Panc1 (cell line): ENCODE measurements around the gene BOD1. TPM values are rescaled to one million over a fixed set of nuclear protein-coding genes. Genes with fewer than 3 reads are reported as not detected.

ENCODE experiments used
- ATAC-seq: fragments of 200-7000 bp; cut with Tn5 transposase; 2 replicates; pipeline ENCODE4 v1.9.1; 2020; ENCODE audit warnings: mild to moderate bottlenecking, moderate library complexity
- BruUV-seq: library from RNA; stranded (reverse); fragments of 400-500 nt; replicated peaks from 2 replicates; lab custom pipeline; 2021; lab: Mats Ljungman, UMichigan
- CTCF ChIA-PET: fragments of 300-600 bp; sonication (Branson Sonifier 250); formaldehyde crosslinking; loops from one replicate; lab custom pipeline; 2022; ENCODE audit warnings: antibody characterized with exemption; lab: Charles Lee
- POLR2A ChIA-PET: fragments of 300-600 bp; sonication (Branson Sonifier 250); formaldehyde crosslinking; loops from one replicate; lab custom pipeline; 2022; ENCODE audit warnings: antibody characterized with exemption; lab: Charles Lee
- DNase-seq: peaks from one replicate; pipeline ENCODE4 v3.0.0-alpha.2; 2010; ENCODE audit warnings: low read depth, low spot score
- H3K27ac ChIP-seq: 2 replicates; pipeline ENCODE4 v1.5.1; 2011; ENCODE audit warnings: mild to moderate bottlenecking, low read length, inconsistent platforms
- H3K27me3 ChIP-seq: fragments of 200-500 bp; sonication (Bioruptor generic); 2 replicates; pipeline ENCODE4 v1.6.0; 2014; ENCODE audit warnings: low read length, inconsistent platforms; ENCODE audit not compliant: control insufficient read depth, insufficient read depth
- H3K36me3 ChIP-seq: fragments of 200-500 bp; sonication (Bioruptor generic); 2 replicates; pipeline ENCODE4 v1.5.1; 2014; ENCODE audit warnings: inconsistent platforms, mild to moderate bottlenecking, low read length, moderate library complexity; ENCODE audit not compliant: control insufficient read depth, insufficient read depth
- H3K4me1 ChIP-seq: 2 replicates; pipeline ENCODE4 v1.5.1; 2011; ENCODE audit warnings: inconsistent platforms, mild to moderate bottlenecking, low read length, moderate library complexity; ENCODE audit not compliant: control insufficient read depth, insufficient read depth
- H3K4me3 ChIP-seq, 2 experiments: 2 replicates each; pipeline ENCODE4 v1.5.1; 2011 to 2012; ENCODE audit warnings: low read depth in 2 of 2, low read length in 2 of 2, mild to moderate bottlenecking in 2 of 2, inconsistent platforms in 1 of 2, moderate library complexity in 1 of 2
- H3K9me3 ChIP-seq: fragments of 200-500 bp; sonication (Bioruptor generic); 2 replicates; pipeline ENCODE4 v1.5.1; 2014; ENCODE audit warnings: low read depth, mild to moderate bottlenecking, inconsistent platforms, low read length, moderate library complexity; ENCODE audit not compliant: control insufficient read depth, insufficient read depth
- CTCF ChIP-seq: fragments of 450-650 bp; IDR thresholded peaks from 2 replicates; pipeline ENCODE4 v1.5.1; 2017; ENCODE audit warnings: mild to moderate bottlenecking
- POLR2AphosphoS5 ChIP-seq: IDR thresholded peaks from 2 replicates; pipeline ENCODE4 v1.6.1; 2012; ENCODE audit warnings: mild to moderate bottlenecking, low read depth, low read length, moderate library complexity
- SIN3A ChIP-seq: IDR thresholded peaks from 2 replicates; pipeline ENCODE4 v1.6.1; 2012; ENCODE audit warnings: low read depth, mild to moderate bottlenecking, low read length, moderate library complexity, borderline replicate concordance; ENCODE audit not compliant: insufficient read depth
- TCF7L2 ChIP-seq: IDR thresholded peaks from 2 replicates; pipeline ENCODE4 v1.6.1; 2011; ENCODE audit warnings: mild to moderate bottlenecking, low read depth, low read length, inconsistent platforms
- in situ Hi-C: cut with HindIII; loops from 2 replicates; pipeline ENCODE4 v1.10.0; 2016; ENCODE audit warnings: low sequenced_read_pairs, low pct_unique_long_range_greater_than_20kb
- intact Hi-C: fragments of 100-400 bp; cut with micrococcal nuclease; formaldehyde crosslinking; loops from one replicate; pipeline ENCODE4 v1.10.0; 2022; ENCODE audit not compliant: unreplicated experiment
- total RNA-seq: library from RNA; stranded (reverse); gene quantifications from one replicate; pipeline ENCODE4 v1.2.1, GENCODE V29; 2021; ENCODE audit not compliant: unreplicated experiment
- TF ChIP-seq, protein P1 (sequence below), 2 experiments: IDR thresholded peaks; 2 replicates each; pipeline ENCODE4 v1.6.1; 2011 to 2012; ENCODE audit warnings: low read depth in 2 of 2, control low read depth in 1 of 2, low read length in 1 of 2, mild to moderate bottlenecking in 1 of 2, moderate library complexity in 1 of 2; ENCODE audit not compliant: insufficient read depth in 1 of 2

BOD1 gene
- total RNA-seq, 1 experiment from 2014 or later, result 86.1 TPM

DNA sequence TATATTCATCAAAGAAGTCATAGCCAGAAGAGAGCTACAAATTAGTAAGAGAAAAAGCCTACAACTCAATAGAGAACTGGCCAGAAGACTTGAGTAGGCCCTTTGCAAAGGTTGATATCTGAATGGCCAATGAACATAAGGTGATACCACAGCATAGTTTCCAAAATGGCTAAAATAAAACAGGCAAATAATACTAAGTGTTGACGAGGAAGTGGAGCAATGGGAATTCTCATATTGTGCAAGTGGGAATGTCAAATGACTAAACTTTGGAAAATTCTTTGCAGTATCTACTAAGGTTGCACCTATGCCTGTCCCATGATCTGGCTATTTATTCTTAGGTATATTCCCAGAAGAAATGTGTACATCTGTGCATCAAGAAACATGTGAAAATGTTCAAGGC lies 48.3 kb downstream of the BOD1 start:
- in situ Hi-C loops, result no loop called here
- Histone ChIP-seq H3K27ac (no peak overlapping the region), H3K9me3 (peaks cover 4% of the 10 kb centered on the region; the same call in 1 of the 2 replicates), H3K27me3 (no peaks in the 10 kb centered on the region), H3K4me1 (no peaks in the 10 kb centered on the region), H3K36me3 (no peaks in the 10 kb centered on the region), H3K4me3 (no peak overlapping the region)
- no TSS peak for BruUV-seq
- TF ChIP-seq POLR2AphosphoS5, result no peak
- TF ChIP-seq, protein P1, sequence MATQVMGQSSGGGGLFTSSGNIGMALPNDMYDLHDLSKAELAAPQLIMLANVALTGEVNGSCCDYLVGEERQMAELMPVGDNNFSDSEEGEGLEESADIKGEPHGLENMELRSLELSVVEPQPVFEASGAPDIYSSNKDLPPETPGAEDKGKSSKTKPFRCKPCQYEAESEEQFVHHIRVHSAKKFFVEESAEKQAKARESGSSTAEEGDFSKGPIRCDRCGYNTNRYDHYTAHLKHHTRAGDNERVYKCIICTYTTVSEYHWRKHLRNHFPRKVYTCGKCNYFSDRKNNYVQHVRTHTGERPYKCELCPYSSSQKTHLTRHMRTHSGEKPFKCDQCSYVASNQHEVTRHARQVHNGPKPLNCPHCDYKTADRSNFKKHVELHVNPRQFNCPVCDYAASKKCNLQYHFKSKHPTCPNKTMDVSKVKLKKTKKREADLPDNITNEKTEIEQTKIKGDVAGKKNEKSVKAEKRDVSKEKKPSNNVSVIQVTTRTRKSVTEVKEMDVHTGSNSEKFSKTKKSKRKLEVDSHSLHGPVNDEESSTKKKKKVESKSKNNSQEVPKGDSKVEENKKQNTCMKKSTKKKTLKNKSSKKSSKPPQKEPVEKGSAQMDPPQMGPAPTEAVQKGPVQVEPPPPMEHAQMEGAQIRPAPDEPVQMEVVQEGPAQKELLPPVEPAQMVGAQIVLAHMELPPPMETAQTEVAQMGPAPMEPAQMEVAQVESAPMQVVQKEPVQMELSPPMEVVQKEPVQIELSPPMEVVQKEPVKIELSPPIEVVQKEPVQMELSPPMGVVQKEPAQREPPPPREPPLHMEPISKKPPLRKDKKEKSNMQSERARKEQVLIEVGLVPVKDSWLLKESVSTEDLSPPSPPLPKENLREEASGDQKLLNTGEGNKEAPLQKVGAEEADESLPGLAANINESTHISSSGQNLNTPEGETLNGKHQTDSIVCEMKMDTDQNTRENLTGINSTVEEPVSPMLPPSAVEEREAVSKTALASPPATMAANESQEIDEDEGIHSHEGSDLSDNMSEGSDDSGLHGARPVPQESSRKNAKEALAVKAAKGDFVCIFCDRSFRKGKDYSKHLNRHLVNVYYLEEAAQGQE (IDR thresholded peaks at IDR 0.05; ENCODE audit: insufficient read depth in 1 of 2, low read depth in 2 of 2, low read length in 1 of 2), result no peak
- TF ChIP-seq TCF7L2, result no peak
- TF ChIP-seq SIN3A, result no peak
- TF ChIP-seq CTCF, result no peak
- ATAC-seq (no peak), DNase-seq (no peak)
- intact Hi-C loops, result no loop called here
- POLR2A ChIA-PET, result no interaction called here
- CTCF ChIA-PET, result interaction anchor here (1.2 kb wide), 1 partner anchor 272 kb away, joined by 3 read pairs; no protein-coding TSS in a partner anchor

- ChIA-PET CTCF (no interaction called here), POLR2A (no interaction called here)
- H3K27me3 ChIP-seq, result no peaks in the 10 kb centered on the region
- peaks cover 4% of the 10 kb centered on the region; the same call in 1 of the 2 replicates for H3K9me3 ChIP-seq
- H3K4me1 ChIP-seq, result no peaks in the 10 kb centered on the region
- DNase-seq, result peak; percentile 63
- no peak overlapping the region for H3K27ac ChIP-seq
- in situ Hi-C loops, result no loop called here
- intact Hi-C loops, result no loop called here
- no peak for ATAC-seq
- TF ChIP-seq CTCF, result no peak
- TF ChIP-seq POLR2AphosphoS5, result no peak
- TF ChIP-seq SIN3A, result no peak
- TF ChIP-seq, protein P1 (IDR thresholded peaks at IDR 0.05; ENCODE audit: insufficient read depth in 1 of 2, low read depth in 2 of 2, low read length in 1 of 2), result no peak
- no peak for TF ChIP-seq TCF7L2
- no peaks in the 10 kb centered on the region for H3K36me3 ChIP-seq
- H3K4me3 ChIP-seq, result no peak overlapping the region
- BruUV-seq, result no TSS peak
Measured at GRCh38 chr5:173567548-173567947, 48.9 kb downstream of the BOD1 start.
